Measurements from ENCODE around the gene WBP2NL. TPM values are rescaled to one million over a fixed set of nuclear protein-coding genes. Genes with fewer than 3 reads are reported as not detected.

WBP2NL gene
- total RNA-seq, 1 donor from 2014 or later: not detected

- no peaks in the 10 kb centered on the region for H3K27me3 ChIP-seq
- peaks cover 0 to 5% of the 10 kb centered on the region in 2 donors for H3K9me3 ChIP-seq
- DNase-seq (ENCODE audit: low spot score in 2 of 2): no peak
- H3K27ac ChIP-seq: no peak overlapping the region
- intact Hi-C loops (cut with DNase I): no loop called here
- peaks cover 0 to 5% of the 10 kb centered on the region in 2 donors for H3K36me3 ChIP-seq
- TF ChIP-seq, protein P1, sequence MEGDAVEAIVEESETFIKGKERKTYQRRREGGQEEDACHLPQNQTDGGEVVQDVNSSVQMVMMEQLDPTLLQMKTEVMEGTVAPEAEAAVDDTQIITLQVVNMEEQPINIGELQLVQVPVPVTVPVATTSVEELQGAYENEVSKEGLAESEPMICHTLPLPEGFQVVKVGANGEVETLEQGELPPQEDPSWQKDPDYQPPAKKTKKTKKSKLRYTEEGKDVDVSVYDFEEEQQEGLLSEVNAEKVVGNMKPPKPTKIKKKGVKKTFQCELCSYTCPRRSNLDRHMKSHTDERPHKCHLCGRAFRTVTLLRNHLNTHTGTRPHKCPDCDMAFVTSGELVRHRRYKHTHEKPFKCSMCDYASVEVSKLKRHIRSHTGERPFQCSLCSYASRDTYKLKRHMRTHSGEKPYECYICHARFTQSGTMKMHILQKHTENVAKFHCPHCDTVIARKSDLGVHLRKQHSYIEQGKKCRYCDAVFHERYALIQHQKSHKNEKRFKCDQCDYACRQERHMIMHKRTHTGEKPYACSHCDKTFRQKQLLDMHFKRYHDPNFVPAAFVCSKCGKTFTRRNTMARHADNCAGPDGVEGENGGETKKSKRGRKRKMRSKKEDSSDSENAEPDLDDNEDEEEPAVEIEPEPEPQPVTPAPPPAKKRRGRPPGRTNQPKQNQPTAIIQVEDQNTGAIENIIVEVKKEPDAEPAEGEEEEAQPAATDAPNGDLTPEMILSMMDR (IDR thresholded peaks at IDR 0.05): no peak
- no peaks in the 10 kb centered on the region for H3K4me1 ChIP-seq
- no peak overlapping the region for H3K4me3 ChIP-seq
Measured at GRCh38 chr22:42039271-42039670, 40.7 kb downstream of the WBP2NL start.

DNA sequence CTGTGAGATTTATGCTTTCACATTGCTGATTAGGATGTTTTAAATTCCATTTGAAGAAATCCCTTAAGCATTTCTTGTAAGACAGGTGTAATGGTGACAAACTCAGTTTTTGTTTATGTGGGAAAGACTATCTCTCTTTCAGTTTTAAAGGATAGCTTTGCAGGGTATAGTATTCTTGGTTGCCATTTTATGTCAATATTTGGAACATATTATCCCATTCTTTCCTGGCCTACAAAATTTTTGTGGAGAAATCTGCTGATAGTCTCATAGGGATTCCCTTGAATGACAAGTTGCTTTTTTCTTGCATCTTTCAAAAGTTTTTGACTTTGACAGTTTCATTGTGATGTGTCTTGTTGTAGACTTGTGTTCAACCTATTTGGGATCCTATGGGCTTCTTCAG lies 43.2 kb downstream of the WBP2NL start:
- TF ChIP-seq, protein P1 (IDR thresholded peaks at IDR 0.05): no peak
- H3K27me3 ChIP-seq: no peaks in the 10 kb centered on the region
- H3K9me3 ChIP-seq: peaks cover 0 to 5% of the 10 kb centered on the region in 2 donors
- no peak overlapping the region for H3K4me3 ChIP-seq
- H3K36me3 ChIP-seq: peaks cover 0 to 5% of the 10 kb centered on the region in 2 donors
- intact Hi-C loops (cut with DNase I): no loop called here
- DNase-seq (ENCODE audit: low spot score in 2 of 2): no peak
- no peaks in the 10 kb centered on the region for H3K4me1 ChIP-seq
- no peak overlapping the region for H3K27ac ChIP-seq

- intact Hi-C loops (cut with DNase I): no loop called here
- no peaks in the 10 kb centered on the region for H3K36me3 ChIP-seq
- no peaks in the 10 kb centered on the region for H3K4me1 ChIP-seq
- TF ChIP-seq, protein P1 (IDR thresholded peaks at IDR 0.05): no peak
- no peaks in the 10 kb centered on the region for H3K9me3 ChIP-seq
- no peak for DNase-seq (ENCODE audit: low spot score in 2 of 2)
- no peaks in the 10 kb centered on the region for H3K27me3 ChIP-seq
- H3K27ac ChIP-seq: no peak overlapping the region
- no peak overlapping the region for H3K4me3 ChIP-seq
Measured at GRCh38 chr22:42050641-42051180, 52.1 kb downstream of the WBP2NL start.

GRCh38 chr22:42052765-42053164 lies 54.2 kb downstream of the WBP2NL start:
- H3K36me3 ChIP-seq: no peaks in the 10 kb centered on the region
- no peaks in the 10 kb centered on the region for H3K4me1 ChIP-seq
- intact Hi-C loops (cut with DNase I): no loop called here
- no peak for DNase-seq (ENCODE audit: low spot score in 2 of 2)
- H3K4me3 ChIP-seq: no peak overlapping the region
- TF ChIP-seq, protein P1 (IDR thresholded peaks at IDR 0.05): no peak
- H3K27ac ChIP-seq: no peak overlapping the region
- peaks cover 0 to 13% of the 10 kb centered on the region in 2 donors for H3K9me3 ChIP-seq
- no peaks in the 10 kb centered on the region for H3K27me3 ChIP-seq

GRCh38 chr22:42056757-42057511 lies 58.3 kb downstream of the WBP2NL start:
- H3K36me3 ChIP-seq: peaks cover 27 to 35% of the 10 kb centered on the region in 2 donors
- no peak overlapping the region for H3K27ac ChIP-seq
- TF ChIP-seq, protein P1 (IDR thresholded peaks at IDR 0.05): no peak
- DNase-seq (ENCODE audit: low spot score in 2 of 2): no peak
- no peak overlapping the region for H3K4me3 ChIP-seq
- peaks cover 0 to 13% of the 10 kb centered on the region in 2 donors for H3K9me3 ChIP-seq
- intact Hi-C loops (cut with DNase I): no loop called here
- H3K4me1 ChIP-seq: no peaks in the 10 kb centered on the region
- H3K27me3 ChIP-seq: no peaks in the 10 kb centered on the region

All from ascending aorta (tissue), 2 donors.